ENCODE data around the gene SORCS2.
A peak's percentile ranks its signal among the peaks of the same experiment; 100 is the strongest.

Gene SORCS2

DNA sequence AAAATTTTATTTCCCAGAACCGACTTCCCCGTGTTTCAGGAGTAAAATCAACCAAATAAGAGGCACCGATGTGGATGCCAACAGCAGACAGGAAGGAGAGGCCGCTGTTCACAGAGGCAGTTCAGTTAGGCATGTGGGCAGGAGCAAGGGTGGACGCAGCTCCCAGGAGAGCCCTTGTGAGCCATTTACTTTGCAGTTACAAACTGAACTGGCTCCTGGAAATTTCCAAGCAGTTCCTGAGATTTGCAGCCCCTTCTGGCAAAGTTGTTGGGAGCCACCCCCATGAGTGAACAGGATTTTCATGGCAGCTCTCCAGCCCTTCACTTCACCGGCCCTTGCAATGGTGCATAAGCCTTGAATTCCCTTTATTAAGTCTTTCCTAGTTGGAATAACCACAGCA lies 558.2 kb downstream of the SORCS2 start:
- no peak for DNase-seq (ENCODE audit: low read depth)

DNA sequence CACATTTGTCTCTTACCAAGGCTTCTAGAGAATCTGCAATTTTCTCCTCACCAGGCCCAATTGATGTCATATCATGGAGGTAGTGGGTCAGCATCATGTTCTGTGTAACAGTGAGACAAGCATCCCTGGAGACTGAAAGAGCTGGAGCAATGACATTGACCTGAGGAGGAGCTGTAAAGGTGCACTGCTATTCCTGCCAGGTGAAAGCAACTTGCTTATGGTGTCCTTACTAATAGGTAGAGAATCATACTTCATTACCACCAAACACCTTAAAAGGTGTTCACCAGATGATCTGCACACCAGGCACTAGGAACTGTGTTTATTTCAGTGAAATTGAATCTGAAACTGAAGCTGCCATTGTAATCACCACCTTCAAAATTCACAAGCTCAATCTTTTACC lies 558.6 kb downstream of the SORCS2 start:
- DNase-seq (ENCODE audit: low read depth), result no peak

DNA sequence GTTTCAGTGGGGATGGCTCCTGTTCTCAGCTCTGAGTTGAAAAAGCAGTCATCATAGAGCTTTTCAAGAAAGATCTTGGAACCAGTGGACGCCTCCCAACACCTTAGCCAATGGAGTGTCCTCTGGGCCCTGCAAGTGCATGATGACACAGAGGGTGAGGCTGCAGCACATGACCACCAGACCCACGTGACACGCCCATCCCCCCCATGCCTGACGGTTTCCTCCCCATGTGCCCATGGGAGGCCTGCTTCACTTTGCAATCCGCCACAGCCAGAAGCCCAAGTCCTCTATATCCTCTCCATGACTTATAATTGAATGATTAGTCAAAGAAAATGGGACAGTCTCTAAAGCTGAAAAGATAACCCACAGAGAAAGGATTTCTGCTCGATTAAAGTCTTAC lies 560.3 kb downstream of the SORCS2 start:
- no peak for DNase-seq (ENCODE audit: low read depth)

DNA sequence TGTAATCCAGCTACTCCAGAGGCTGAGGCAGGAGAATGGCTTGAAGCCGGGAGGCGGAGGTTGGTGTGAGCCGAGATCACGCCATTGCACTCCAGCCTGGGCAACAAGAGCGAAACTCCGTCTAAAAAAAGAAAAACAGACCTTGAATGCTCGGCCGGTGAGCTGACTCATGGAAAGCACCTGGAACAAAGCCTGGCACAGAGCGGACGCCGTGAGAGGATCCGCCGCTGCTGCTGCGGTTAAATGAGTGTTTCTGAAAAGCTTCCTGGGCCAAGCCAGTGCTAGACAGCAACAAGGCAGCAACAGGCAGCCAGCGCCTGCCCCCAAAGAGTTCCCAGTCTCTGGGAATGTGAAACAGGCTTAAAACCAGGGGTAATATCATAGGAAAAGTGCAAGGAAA lies 560.9 kb downstream of the SORCS2 start:
- no peak for DNase-seq (ENCODE audit: low read depth)

DNA sequence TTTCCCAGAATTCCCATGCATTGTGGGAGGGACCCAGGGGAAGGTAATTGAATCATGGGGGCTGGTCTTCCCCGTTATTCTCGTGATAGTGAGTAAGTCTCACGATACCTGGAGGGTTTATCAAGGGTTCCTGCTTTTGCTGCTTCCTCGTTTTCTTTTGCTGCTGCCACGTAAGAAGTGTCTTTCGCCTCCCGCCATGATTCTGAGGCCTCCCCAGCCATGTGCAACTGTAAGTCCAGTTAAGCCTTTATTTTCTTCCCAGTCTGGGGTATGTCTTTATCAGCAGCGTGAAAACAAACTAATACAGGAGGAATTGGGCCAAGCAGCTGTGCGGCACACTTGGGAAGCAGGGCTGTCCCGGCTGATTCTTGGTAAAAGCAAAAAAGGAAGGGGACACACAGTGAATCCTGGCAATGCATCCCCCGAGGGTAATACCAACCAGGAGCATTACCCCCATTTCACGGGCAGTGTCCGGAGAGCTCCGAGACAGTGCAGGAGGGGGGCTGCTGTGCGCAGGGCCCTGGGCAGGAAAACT lies 561.7 kb downstream of the SORCS2 start:
- no peak for DNase-seq (ENCODE audit: low read depth)

DNA sequence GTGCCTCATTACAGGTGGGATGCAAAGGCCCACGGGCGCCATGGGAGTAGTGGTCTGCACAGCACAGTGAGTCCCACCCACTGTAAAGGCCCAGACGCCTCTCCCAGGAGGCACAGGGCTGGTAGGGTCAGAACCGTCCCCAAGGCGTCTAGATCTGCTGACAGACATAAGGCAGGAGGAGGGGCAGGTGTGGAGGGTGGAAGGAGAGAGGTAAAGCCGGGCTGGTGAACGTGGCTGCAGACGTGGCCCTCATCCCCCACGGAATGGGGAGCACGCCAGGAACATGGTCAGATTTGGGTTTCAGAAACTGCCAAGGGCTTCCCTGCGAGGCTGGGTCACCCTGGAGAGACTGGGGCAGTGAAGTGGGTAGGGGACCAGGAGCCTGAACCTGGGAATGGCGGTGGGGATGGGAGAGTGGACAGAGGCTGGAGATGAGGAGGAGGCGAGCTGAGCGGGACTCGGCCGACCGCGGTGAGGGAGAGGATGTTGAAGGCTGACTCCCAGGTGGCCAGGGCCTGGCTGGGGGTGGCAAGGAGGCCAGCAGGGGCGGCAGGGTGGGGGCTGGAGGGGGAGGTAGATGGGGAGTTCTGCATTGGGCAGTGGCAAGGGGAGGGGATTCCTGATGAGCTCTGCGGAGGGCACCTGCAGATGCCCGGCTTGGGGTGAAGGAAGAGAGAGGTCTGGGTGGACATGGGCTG lies 562.4 kb downstream of the SORCS2 start:
- DNase-seq (ENCODE audit: low read depth), result no peak

DNA sequence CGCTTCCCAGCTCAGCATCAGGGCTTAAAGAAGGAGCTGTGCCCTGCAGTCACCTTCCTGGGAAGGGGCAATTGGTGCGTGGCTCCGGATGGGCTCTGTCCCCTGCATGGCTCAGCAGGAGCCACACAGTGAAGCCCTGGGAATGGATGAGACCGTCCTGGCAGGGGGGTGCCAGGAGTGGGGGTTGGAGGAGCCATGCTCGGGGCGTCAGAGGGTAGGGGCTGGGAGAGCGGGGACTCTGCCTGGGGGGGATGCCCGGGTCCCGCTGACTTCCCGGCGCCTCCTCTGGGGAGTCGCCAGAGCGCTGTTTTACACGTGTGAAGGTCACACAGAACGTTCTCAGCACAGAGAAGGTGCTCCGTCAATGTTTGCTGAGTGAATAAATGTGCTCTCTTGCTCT lies 563.2 kb downstream of the SORCS2 start:
- DNase-seq (ENCODE audit: low read depth), result no peak

DNA sequence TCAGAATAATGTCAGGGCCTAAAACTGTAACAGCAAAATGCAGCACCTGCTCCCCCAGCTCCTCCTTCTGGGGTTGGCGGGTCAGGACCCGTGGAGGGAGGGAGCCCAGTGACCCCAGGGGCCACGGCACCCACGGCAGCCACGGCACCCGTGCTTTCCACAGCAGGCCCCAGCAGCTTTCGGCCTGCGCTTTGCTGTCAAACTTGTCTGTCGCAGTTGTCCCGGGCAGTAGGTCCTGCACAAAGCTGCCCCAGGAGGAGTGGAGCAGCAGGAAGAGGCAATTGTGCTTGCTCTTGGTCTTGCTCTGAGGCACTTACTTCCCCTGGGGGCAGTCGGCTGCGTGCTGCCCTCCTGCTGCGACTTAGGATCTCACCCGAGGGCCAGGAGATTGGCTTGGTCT lies 563.7 kb downstream of the SORCS2 start:
- no peak for DNase-seq (ENCODE audit: low read depth)

DNA sequence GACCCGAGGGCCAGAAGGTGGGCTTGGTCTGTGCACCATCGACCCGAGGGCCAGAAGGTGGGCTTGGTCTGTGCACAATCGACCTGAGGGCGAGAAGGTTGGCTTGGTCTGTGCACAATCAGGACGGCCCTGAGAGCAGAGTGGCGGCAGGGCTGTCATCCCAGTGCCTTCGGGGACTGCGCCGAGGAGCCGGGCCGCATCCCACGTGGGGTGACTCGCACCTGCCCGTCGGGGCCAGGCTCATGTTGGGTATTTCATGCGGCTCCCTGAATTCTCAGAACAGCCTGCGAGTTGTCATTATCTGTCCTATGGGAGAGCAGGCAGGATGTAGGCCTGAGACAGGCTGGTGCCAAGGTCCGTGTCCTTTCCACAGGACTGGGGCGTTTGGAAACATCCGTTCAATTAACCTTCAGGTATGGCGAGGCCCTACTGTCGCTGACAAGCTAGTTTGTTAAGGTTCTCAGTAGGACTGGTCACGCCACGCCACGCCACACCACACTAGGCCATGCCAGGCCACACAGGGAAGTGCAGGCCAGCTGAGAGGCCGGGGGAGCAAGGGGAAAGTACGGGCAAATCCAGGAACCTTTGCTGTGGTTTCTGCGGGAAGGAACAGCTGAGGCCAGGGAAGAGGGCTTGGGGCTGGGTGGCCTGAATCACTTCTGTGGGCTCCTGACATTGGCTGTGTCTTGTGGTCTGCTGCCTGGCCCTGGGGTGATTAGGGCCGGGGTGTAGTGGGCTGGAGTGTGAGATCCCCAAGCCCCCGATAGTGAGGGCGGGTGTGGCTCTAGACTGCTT lies 564.4 kb downstream of the SORCS2 start:
- no peak for DNase-seq (ENCODE audit: low read depth)

DNA sequence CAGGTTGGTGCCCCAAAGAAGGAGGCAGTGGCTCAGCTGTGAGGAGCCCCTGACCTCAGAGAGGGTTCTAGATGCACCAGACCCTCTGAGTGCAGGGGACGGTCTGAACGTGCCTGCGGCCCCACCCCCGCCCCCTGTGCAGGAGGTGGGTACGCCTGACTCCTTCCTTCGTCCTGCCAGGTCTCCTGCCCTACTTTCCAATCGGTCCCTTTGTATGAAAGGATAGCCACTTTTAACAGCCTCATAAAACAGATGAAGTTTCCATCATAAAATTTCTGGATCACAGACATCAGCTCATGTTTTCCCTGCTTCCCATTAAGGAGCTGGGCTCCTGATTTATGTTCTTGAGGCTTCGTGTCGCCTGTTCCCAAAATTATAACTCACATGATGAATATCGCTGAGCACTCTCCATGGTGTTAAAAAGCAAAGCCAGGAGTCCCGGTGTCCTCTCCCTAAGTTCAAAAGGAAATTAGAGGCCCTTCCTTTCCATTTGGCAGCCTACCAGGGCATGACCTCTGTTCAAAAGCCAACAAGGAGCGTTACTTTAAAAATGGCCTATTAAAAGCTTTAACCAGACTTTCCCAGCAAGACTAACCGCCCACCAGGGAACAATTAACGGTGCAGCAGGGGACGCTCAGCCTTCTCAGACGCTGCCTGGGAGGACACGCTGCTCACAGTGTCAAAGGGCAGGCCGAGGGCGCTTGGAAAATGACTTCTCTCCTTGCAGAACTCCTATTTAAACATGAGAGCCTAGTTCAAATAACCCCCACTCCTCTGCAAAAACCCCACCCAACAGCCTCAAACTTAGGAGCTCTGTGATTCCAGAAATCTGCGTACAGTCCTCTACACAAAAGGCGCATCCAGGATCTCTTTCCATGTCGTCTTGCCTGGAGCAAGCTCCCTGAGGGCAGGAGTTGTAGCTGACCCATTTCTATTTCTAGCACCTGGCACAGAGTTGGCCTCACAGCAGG lies 565.4 kb downstream of the SORCS2 start:
- no peak for DNase-seq (ENCODE audit: low read depth)

DNA sequence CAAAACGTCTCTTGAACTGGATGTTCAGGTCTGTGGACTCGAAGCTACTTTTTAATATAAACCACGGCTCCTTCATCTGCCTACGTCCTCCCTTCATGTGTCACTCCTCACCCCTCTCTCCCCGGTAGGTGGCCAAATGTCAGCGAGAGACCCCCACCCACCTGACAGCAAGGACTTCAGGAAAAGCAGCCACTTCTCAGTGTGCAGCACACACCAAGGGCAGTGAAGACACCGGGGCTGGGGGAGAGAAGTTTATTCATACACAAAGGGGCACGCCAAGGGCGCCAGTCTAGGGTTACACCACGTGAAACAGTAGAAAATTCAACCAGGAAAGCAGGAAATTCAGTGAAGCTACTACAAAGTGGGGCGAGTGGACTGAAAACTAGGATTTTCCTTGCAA lies 566.1 kb downstream of the SORCS2 start:
- no peak for DNase-seq (ENCODE audit: low read depth)

DNA sequence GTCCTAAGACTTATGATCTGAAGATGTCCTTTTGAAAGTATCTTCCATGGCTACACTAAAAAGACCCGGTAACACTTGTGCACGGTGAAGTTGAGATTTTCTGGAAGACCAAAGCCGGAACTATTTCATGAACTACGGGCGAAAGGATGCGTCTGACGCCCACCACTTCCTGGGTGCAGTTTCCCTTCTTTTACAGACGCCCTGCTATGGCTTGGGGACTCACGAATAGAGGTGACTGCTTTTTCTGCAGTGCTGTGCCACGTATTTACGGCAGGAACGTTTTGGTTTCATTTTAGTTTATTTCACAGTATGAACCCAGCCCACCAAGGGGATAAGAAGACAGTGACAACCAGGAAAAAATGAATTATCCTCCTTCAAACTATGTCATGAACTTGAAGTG lies 566.9 kb downstream of the SORCS2 start:
- peak; percentile 14 for DNase-seq (ENCODE audit: low read depth)

DNA sequence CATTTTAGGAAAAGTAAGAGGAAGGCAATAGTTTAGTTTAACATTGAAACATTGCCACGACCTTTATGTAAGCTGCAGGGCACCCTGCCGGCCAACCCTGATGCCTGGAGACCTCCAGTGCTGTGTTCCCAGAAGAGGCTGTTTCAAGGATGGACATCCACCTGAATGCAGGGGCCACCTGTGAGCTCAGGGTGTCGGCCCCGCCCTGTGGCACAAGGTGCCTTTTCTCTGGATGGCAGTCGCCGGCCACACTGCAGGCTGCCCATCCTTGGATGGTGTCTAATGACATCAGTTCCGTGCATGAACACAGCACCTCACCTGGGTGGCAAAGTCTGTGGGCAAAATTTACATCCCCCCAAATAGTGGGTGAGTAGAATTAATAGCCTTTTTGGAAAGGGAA lies 567.3 kb downstream of the SORCS2 start:
- no peak for DNase-seq (ENCODE audit: low read depth)

DNA sequence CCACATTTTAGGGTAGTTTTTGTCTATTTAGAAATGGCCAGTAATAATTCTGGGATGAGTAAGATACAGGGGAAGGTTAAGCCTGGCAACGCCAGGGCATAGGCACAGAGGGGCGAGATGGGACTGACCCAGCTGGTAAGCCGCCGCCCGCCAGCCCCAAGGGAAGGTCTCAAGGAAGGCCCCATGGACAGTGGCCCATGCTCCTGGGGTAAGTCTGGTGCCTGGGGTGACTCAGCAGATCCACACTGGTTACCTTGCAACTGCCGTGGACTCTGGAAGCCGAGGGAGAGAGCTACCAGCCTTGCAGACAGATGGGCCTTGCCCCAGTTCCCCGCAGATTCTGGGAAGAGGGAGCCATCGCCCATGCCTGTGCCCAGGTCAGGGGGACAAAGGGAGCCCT lies 567.9 kb downstream of the SORCS2 start:
- no peak for DNase-seq (ENCODE audit: low read depth)

DNA sequence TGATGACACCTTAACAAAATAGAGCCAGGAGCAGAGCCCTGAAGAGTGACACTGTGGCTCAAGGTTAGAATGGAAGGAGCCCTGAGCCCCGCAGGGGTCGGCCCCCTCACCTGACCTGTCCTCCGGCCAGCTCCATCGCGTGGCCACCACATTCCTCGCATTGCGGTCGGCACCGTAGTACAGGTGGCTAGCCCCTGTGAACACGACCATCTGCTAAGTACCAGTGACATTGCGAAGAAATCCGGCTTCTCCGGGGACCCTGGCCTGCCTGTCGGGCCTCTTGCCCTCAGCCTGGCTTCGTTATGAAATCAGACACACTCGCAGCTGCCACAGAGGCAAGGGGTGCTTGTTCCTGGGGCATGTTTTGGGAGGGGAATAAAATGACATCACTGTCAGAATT lies 568.4 kb downstream of the SORCS2 start:
- DNase-seq (ENCODE audit: low read depth), result no peak

DNA sequence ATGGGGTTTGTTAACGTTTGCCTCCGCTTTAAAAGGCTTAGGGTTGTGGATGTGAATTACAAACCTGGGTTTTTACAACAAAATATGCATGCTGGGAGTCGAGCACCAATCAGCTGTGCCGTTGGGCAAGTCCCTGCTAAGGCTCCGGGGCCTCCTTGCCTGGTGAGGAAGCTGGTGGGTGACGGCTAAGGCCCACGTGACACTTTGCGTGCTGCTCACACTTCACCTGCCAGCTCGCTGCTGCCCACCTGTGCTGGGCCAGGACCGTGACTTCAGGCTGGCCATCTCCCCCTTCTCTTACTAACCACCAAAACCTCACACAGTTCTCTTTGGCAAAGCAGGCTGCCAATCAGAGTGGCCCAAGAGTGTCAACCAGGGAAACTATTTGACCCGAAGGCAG lies 569.0 kb downstream of the SORCS2 start:
- no peak for DNase-seq (ENCODE audit: low read depth)

DNA sequence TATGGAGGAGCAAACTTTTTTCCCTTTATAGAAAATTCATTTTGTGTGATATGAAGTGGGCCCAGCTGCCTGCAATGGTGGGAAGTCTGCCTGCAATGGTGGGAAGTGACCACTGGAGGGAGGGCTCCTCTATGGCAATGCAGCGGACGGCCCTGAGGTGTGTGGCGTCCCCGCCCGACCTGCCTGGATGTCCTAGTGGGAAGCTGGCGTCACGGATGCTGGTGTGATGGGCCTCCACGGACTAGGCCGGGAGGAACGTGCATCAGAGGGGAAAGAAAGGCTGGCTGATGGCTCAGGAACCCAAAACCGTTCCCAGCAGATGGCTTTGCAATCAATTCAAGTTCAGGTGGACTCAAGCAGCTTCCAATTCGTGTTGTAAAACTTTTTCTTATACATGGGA lies 569.4 kb downstream of the SORCS2 start:
- DNase-seq (ENCODE audit: low read depth), result no peak

DNA sequence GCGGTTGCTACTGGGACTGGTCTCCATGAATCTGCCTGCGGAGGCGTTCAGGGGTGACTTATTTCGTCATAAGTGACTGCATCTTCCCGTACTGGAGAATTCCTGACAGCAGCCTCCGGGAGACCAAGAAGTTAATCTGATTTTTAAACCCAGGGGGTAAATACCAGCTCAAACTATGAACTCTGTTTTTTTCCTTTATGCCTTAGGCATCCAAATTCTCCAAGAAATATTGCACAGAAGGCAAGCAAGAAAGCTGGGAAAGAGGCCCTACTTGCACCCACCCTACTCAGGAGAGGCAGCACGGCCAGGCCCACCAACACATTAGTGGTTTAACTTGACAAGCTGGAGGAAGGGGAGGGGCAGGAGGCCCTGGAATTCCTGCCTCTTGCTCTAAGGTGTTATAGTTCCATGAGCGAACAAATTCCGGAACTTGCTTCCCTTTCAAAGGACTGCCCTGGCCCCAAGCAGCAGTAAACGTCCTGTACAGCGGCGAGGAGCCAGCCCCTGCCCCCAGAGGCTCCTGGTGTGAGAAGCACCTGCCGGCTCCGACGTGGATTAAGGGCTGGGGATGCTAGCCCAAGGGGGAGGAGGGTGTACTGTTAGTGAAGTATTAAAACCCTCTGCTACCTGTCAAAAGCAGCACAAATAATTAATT lies 570.2 kb downstream of the SORCS2 start:
- DNase-seq (ENCODE audit: low read depth), result no peak

DNA sequence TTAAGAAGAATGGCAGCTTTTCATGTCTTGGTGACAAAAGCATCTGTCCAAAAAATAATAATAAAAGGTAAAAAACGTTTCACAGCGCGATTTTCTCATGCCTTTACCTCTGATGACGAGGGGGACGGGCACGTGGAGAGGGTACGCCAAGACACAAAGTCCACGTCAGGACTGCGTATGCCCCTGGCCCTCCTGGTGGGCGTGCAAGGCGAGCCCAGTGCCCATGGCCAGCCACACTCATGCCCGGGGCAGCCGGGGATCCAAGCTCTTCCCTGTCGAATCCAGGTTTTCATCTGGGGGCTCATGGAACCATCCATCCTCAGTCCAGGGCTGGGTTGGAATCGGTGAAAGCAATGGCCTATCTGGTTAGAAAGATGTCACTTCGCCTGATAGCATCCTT lies 570.8 kb downstream of the SORCS2 start:
- DNase-seq (ENCODE audit: low read depth), result no peak

DNA sequence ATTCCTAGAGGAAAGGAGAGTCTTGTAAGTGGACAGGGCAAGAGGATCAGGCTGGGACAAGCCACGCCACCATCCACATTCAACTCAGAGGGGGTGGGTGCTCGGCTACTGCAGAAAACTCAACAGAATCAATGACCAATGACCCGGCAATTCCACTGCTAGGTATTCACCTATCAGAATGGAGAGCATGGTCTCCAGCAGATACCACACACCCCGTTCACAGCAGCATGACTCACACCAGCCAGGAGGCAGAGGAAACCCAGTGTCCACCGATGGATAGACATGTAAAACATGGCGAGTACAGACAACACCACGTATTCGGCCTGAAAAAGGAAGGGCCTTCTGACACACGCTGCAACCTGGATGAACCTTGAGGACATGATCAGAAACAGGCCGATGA lies 571.5 kb downstream of the SORCS2 start:
- no peak for DNase-seq (ENCODE audit: low read depth)

DNA sequence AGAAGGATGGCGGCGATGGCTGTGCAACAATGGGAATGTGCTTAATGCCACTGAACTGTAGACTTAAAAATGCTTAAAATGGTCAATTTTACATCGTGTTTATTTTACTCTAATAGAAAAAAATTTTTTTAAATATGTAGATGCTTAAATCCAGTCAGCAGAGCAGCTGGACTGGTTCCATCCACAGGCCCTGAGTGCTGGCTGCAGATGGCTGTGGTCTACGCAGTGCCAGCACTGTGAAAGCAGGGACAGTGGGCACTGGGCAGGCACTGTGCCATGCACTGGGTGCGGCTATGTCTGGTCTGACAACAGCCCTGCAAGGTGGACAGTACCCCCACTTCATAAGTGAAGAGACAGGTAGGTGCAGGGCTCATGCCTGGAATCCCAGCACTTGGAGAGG lies 572.1 kb downstream of the SORCS2 start:
- no peak for DNase-seq (ENCODE audit: low read depth)

DNA sequence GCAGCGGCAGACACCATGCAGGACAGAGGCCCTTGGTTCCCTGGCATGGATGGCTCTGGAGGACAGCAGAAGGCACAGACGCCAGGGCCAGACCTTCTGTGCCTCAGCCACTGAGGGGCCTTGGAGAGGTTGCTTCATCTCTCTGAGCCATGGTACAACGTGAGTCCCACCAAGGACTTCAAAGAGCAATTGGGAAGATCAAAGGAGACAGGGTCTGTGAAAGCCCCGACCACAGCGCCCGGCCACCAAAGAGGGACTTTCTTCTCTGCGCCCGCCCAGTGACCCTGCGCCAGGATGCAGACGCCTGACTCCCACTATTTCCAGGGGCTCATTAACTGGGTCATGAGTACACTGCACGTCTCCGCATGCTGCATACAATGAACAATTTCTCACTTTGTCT lies 573.3 kb downstream of the SORCS2 start:
- DNase-seq (ENCODE audit: low read depth), result no peak
